H1 (cell line): ENCODE measurements around the gene CDK16. TPM values are rescaled to one million over a fixed set of nuclear protein-coding genes. Genes with fewer than 3 reads are reported as not detected.

Experiments
- polyA plus RNA-seq, 7 experiments: library from polyadenylated mRNA; depleted of rRNA in 3 of 7; stranded (reverse) in 5 of 7; unstranded in 2 of 7; fragments of >200 nt in 5 of 7; fragments of 200-250 nt in 2 of 7; gene quantifications; 1 replicate in 5 of 7; 2 replicates in 1 of 7; 4 replicates in 1 of 7; pipeline versions ENCODE4 v1.2.1 to v1.2.3, GENCODE V29; 2011 to 2013; ENCODE audit warnings: missing spikeins in 2 of 7, mixed read lengths in 2 of 7
- total RNA-seq: library from RNA; stranded (reverse); fragmentation: NEBNext Ultra II Directional; extraction: Animal tissue kit (Norgen Biotek cat#: 25700); gene quantifications from 2 replicates; pipeline ENCODE4 v1.2.1, GENCODE V29; 2021

CDK16 gene
- total and polyA plus RNA-seq, 2 of the 8 experiments (the other 6 are each of a cell fraction or from before 2014, with no cell fraction given) = 124 to 204 TPM

Other genes starting within 250 kb of the CDK16 start
- gene RGN, start 140.2 kb upstream of the CDK16 start, total RNA-seq = 3.1 and 4.0 TPM in 2 replicates
- gene RGN, start 140.2 kb upstream of the CDK16 start, polyA plus RNA-seq (2011; rRNA removed) = 0.32 and 0.35 TPM in 2 replicates
- 120 and 127 TPM in 2 replicates for gene NDUFB11, start 74.0 kb upstream of the CDK16 start, total RNA-seq
- 131 and 178 TPM in 2 replicates for gene NDUFB11, start 74.0 kb upstream of the CDK16 start, polyA plus RNA-seq (2011; rRNA removed)
- gene RBM10, start 73.5 kb upstream of the CDK16 start, total RNA-seq = 64.0 and 69.8 TPM in 2 replicates
- 35.7 and 60.8 TPM in 2 replicates for gene RBM10, start 73.5 kb upstream of the CDK16 start, polyA plus RNA-seq (2011; rRNA removed)
- gene UBA1, start 24.9 kb upstream of the CDK16 start, total RNA-seq = 313 and 325 TPM in 2 replicates
- 458 and 562 TPM in 2 replicates for gene UBA1, start 24.9 kb upstream of the CDK16 start, polyA plus RNA-seq (2011; rRNA removed)
- 84.0 and 84.3 TPM in 2 replicates for gene USP11, start 14.3 kb downstream of the CDK16 start, total RNA-seq
- 40.9 and 64.6 TPM in 2 replicates for gene USP11, start 14.3 kb downstream of the CDK16 start, polyA plus RNA-seq (2011; rRNA removed)
- 2.0 and 2.2 TPM in 2 replicates for gene ZNF157, start 151.9 kb downstream of the CDK16 start, total RNA-seq
- 0.47 and 0.67 TPM in 2 replicates for gene ZNF157, start 151.9 kb downstream of the CDK16 start, polyA plus RNA-seq (2011; rRNA removed)